Activated CD4-positive, alpha-beta T cell treated with anti-CD3 and anti-CD28 coated beads for 36 hours (primary cell): ENCODE measurements around the gene CFHR5. TPM values are rescaled to one million over a fixed set of nuclear protein-coding genes. Genes with fewer than 3 reads are reported as not detected.
"Not testable (repeated sequence)": the region's sequence is repeated elsewhere in the genome, so short reads cannot be mapped to it uniquely, and the experiment has no call there.

ENCODE experiments used
- ATAC-seq: fragments of 200-7000 bp; cut with Tn5 transposase; one replicate; pipeline ENCODE4 v1.10.0; 2021; ENCODE audit warnings: mild to moderate bottlenecking, moderate library complexity
- CTCF ChIA-PET: fragments of 350-600 bp; sonication (Branson Sonifier 250); formaldehyde crosslinking; loops from one replicate; lab custom pipeline; 2021; ENCODE audit warnings: antibody characterized with exemption; lab: Charles Lee
- POLR2A ChIA-PET: fragments of 350-600 bp; sonication (Branson Sonifier 250); formaldehyde crosslinking; loops from one replicate; lab custom pipeline; 2021; ENCODE audit warnings: antibody characterized with exemption, inconsistent platforms; lab: Charles Lee
- DNase-seq: peaks from one replicate; pipeline ENCODE4 v3.0.0-alpha.2; 2020
- H3K27ac Mint-ChIP-seq: one replicate; pipeline ENCODE4 v1.8.0; 2021; ENCODE audit warnings: mixed read lengths
- H3K27me3 Mint-ChIP-seq: one replicate; pipeline ENCODE4 v1.8.0; 2021; ENCODE audit warnings: mixed read lengths
- H3K36me3 Mint-ChIP-seq: one replicate; pipeline ENCODE4 v1.8.0; 2021; ENCODE audit warnings: low read depth, mixed read lengths
- H3K4me1 Mint-ChIP-seq: one replicate; pipeline ENCODE4 v1.8.0; 2021; ENCODE audit warnings: mixed read lengths
- H3K4me3 Mint-ChIP-seq: one replicate; pipeline ENCODE4 v1.8.0; 2021; ENCODE audit warnings: mild to moderate bottlenecking, moderate library complexity, mixed read lengths
- H3K9me3 Mint-ChIP-seq: one replicate; pipeline ENCODE4 v1.8.0; 2021; ENCODE audit warnings: low read depth, mixed read lengths
- intact Hi-C, 2 experiments: fragments of 100-400 bp; cut with DNase I in 1 of 2; cut with micrococcal nuclease in 1 of 2; formaldehyde crosslinking; loops; one replicate each; pipeline versions ENCODE4 v1.14.2 to v1.15.1; 2022 to 2024; cut with DNase I, micrococcal nuclease
- total RNA-seq, 2 experiments: library from RNA; stranded (reverse); gene quantifications; one replicate each; pipeline ENCODE4 v1.2.3, GENCODE V29; 2021

Gene CFHR5
- not detected for total RNA-seq

DNA sequence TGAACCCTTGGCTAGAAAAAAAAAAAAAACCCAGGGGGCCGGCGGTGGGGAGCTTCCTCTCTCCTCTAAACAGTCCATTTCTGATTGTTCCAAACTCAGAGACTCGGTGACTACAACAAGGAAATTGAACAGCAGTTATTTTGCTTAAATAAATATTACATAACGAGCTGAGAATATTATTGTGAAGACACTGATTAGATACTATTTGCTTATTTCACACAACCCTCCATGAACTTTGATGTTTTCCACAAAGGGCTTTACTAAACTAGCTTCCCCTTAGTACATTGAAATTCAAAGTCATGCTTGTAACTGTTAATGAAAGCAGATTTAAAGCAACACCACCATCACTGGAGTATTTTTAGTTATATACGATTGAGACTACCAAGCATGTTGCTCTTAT is at the start of gene CFHR5:
Gene CFHR5, plus strand, starts transcription at position 279 of the 400 bp plus-strand sequence. Its CDS starts 109 bp downstream, at position 388.
- ATAC-seq (no peak), DNase-seq (no peak)
- H3K27me3 Mint-ChIP-seq: no peaks in the 10 kb centered on the region
- H3K4me1 Mint-ChIP-seq: no peaks in the 10 kb centered on the region
- ChIA-PET CTCF (no interaction called here), POLR2A (no interaction called here)
- intact Hi-C loops: no loop called here
- H3K36me3 Mint-ChIP-seq: no peaks in the 10 kb centered on the region
- H3K4me3 Mint-ChIP-seq: no peak within 1 kb of the TSS
- H3K9me3 Mint-ChIP-seq: no peaks in the 10 kb centered on the region
- H3K27ac Mint-ChIP-seq: no peak within 1 kb of the TSS

DNA sequence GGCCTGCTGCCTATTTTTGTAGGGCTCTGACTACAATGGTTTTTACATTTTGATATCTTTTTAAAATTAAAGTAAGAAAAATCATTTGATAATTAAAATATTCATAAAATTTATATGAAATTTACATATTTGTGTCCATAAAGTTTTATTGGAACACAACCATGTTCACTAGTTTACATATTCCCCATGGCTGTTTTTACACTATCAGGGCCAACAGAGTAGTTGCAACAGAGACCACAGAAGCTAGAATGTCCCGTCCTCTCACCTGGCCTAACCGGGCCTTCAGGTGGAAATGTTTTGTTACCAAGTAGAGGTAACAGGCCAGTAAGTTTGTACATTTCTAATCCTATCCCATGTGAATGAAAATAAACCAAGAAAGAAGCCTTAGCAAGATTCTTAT is 44.5 kb upstream of the CFHR5 start:
- H3K4me1 Mint-ChIP-seq, H3K9me3 Mint-ChIP-seq, POLR2A ChIA-PET, CTCF ChIA-PET, ATAC-seq, H3K36me3 Mint-ChIP-seq, DNase-seq, H3K4me3 Mint-ChIP-seq, H3K27ac Mint-ChIP-seq, intact Hi-C loops, H3K27me3 Mint-ChIP-seq: not testable (repeated sequence)

DNA sequence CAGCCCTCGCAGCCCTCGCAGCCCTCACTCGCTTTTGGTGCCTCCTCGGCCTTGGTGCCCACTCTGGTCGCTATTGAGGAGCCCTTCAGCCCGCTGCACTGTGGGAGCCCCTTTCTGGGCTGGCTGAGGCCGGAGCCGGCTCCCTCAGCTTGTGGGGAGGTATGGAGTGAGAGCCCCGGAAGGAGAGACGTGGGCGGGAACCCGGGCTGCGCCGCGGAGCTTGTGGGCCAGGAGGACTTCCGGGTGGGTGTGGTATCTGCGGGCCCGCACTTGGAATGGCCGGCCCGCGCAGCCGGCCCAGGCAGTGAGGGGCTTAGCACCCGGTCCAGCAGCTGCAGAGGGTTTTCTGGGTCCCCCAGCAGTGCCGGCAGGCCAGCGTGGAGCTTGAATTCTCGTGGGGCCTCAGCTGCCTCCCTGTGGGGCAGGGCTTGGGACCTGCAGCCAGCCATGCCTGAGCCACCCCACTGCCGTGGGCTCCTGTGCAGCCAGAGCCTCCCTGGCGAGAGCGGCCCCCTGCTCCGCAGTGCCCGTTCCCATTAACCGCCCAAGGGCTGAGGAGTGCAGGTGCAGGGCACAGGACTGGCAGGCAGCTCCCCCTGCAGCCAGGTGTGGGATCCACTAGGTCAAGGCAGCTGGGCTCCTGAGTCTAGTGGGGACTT is 43.7 kb upstream of the CFHR5 start:
- H3K4me1 Mint-ChIP-seq: no peaks in the 10 kb centered on the region
- no peaks in the 10 kb centered on the region for H3K36me3 Mint-ChIP-seq
- CTCF ChIA-PET: no interaction called here
- no peaks in the 10 kb centered on the region for H3K9me3 Mint-ChIP-seq
- ATAC-seq: no peak
- intact Hi-C loops: no loop called here
- DNase-seq: no peak
- H3K27ac Mint-ChIP-seq: no peak overlapping the region
- H3K4me3 Mint-ChIP-seq: no peak overlapping the region
- POLR2A ChIA-PET: no interaction called here
- H3K27me3 Mint-ChIP-seq: no peaks in the 10 kb centered on the region

DNA sequence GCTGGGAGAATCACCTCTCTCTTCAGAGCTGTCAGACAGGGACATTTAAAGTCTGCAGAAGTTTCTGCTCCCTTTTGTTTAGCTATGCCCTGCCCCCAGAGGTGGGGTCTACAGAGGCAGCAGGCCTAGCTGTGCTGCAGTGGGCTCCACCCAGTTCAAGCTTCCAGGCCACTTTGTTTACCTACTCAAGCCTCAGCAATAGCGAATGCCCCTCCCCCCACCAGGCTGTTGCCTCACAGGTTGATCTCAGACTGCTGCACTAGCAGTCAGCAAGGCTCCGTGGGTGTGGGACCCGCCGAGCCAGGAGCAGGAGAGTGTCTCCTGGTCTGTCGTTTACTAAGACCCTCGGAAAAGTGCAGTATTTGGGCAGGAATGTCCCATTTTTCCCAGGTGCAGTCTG is 35.9 kb upstream of the CFHR5 start:
- CTCF ChIA-PET, H3K27ac Mint-ChIP-seq, H3K4me1 Mint-ChIP-seq, H3K36me3 Mint-ChIP-seq, ATAC-seq, H3K4me3 Mint-ChIP-seq, DNase-seq, POLR2A ChIA-PET, H3K9me3 Mint-ChIP-seq, H3K27me3 Mint-ChIP-seq, intact Hi-C loops: not testable (repeated sequence)

DNA sequence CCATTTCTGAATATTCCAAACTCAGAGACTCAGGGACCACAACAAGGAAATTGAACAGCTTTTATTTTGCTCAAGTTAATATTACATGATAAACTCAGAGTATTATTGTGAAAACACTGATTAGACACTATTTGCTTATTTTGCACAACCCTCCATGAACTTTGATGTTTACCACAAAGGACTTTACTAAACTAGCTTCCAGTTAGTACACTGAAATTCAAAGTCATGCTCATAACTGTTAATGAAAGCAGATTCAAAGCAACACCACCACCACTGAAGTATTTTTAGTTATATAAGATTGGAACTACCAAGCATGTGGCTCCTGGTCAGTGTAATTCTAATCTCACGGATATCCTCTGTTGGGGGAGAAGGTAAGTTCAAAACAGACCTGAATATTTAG is 33.8 kb upstream of the CFHR5 start, which contains the start of gene CFHR2:
Gene CFHR2, plus strand, starts transcription at position 171 of the 400 bp plus-strand sequence. Its CDS starts 143 bp downstream, at position 314.
- H3K27ac Mint-ChIP-seq, POLR2A ChIA-PET, CTCF ChIA-PET, H3K4me1 Mint-ChIP-seq, H3K36me3 Mint-ChIP-seq, intact Hi-C loops, DNase-seq, H3K4me3 Mint-ChIP-seq, ATAC-seq, H3K27me3 Mint-ChIP-seq, H3K9me3 Mint-ChIP-seq: not testable (repeated sequence)

DNA sequence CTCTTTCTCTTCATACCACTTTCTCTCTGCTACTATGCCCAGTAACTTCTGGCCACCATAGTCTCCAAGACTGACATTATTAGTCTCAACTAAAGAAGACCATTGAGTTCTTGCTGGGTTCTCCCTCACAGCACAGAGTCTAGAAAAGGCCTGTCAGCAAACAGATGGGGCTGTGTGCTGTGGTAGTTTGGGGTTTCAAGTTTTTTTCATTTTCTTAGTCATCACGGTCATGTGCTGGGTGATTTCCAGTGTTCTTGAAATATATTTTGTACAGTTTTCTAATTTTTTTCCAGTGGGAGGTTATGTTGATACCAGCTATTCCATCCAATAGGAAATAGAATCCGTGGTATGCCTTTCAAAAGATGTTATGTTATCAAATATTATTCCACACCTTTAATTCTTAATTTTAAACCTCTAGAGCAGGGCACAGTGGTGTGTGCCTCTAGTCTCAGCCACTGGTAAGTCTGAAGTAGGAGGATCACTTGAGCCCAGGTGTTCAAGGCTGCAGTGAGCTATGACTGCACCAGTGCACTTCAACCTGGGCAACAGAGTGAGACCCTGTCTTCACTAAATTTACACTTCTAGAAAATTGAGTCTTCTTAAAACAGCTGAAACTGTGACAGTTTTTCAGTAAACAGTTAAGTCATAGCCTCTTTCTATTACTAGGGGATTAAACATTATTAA is 25.5 kb upstream of the CFHR5 start:
- Mint-ChIP-seq H3K27ac (no peak overlapping the region), H3K27me3 (peaks cover 2% of the 10 kb centered on the region), H3K9me3 (peaks cover 2% of the 10 kb centered on the region), H3K4me1 (no peaks in the 10 kb centered on the region), H3K36me3 (no peaks in the 10 kb centered on the region), H3K4me3 (no peak overlapping the region)
- intact Hi-C loops: no loop called here
- POLR2A ChIA-PET: no interaction called here
- CTCF ChIA-PET: interaction anchor here (0.6 to 1.5 kb wide), 3 partner anchors 15 to 459 kb away, joined by 3 read pairs; no protein-coding TSS in a partner anchor
- DNase-seq (no peak), ATAC-seq (no peak)

DNA sequence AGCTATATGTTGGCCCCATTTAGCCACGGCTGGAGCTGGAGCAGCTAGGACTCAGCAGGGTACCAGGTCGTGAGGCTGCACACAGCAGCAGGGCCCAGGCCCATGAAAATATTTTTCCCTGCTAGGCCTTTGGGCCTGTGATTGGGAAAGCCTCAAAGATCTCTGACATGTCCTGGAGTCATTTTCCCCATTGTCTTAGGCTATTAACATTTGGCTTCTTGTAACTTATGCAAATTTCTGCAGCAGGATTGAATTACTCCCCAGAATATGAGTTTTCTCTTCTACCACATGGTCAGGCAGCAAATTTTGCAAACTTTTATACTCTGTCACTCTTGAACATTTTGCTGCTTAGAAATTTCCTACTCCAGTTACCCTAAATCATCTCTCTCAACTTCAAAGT is 22.6 kb upstream of the CFHR5 start:
- DNase-seq: no peak
- ChIA-PET CTCF (no interaction called here), POLR2A (no interaction called here)
- Mint-ChIP-seq H3K4me3 (no peak overlapping the region), H3K27me3 (no peaks in the 10 kb centered on the region), H3K4me1 (no peaks in the 10 kb centered on the region), H3K36me3 (no peaks in the 10 kb centered on the region), H3K9me3 (peaks cover 2% of the 10 kb centered on the region), H3K27ac (no peak overlapping the region)
- intact Hi-C loops: no loop called here
- no peak for ATAC-seq

DNA sequence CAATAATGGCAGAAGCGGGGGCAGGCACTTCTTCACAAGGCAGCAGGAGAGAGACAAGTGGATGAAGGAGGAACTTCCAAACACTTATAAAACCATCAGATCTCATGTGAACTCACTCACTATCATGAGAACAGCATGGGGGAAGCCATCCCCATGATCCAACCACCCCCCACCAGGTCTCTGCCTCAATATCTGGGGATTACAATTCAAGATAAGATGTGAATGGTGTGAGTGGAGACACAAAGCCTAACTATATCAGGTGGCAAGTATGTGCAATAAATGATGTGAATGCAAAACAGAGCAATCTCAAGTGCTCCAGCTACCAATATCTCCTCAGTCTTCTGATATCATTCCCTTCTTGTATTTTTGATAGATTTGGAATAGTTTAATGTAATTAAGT is 21.4 kb upstream of the CFHR5 start:
- Mint-ChIP-seq H3K27ac (no peak overlapping the region), H3K36me3 (no peaks in the 10 kb centered on the region), H3K4me3 (no peak overlapping the region), H3K9me3 (peaks cover 2% of the 10 kb centered on the region), H3K27me3 (no peaks in the 10 kb centered on the region), H3K4me1 (no peaks in the 10 kb centered on the region)
- no peak for DNase-seq
- ChIA-PET CTCF (no interaction called here), POLR2A (no interaction called here)
- intact Hi-C loops: no loop called here
- no peak for ATAC-seq

DNA sequence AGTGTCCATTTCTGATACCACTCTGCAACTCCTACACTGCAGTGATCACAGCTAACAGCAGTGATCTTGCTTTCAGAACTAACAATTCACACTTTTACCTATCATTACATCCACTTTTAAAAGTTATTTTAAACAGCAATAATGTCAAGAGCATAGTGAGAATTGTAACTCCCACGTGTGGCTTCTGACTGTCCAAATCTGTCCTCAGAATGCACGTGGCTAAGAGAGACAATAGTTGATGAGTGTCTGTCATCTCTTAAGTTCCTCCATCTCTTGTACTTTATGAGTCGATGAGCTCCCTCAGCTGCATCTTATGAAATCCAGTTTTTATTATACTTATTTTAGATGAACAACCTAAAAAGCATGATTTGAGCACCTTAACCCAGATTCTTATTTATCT is 16.5 kb upstream of the CFHR5 start:
- CTCF ChIA-PET: no interaction called here
- Mint-ChIP-seq H3K9me3 (peaks cover 4% of the 10 kb centered on the region), H3K27me3 (no peaks in the 10 kb centered on the region), H3K4me3 (no peak overlapping the region), H3K4me1 (no peaks in the 10 kb centered on the region), H3K27ac (no peak overlapping the region), H3K36me3 (no peaks in the 10 kb centered on the region)
- DNase-seq: no peak
- no peak for ATAC-seq
- POLR2A ChIA-PET: no interaction called here
- intact Hi-C loops: no loop called here

DNA sequence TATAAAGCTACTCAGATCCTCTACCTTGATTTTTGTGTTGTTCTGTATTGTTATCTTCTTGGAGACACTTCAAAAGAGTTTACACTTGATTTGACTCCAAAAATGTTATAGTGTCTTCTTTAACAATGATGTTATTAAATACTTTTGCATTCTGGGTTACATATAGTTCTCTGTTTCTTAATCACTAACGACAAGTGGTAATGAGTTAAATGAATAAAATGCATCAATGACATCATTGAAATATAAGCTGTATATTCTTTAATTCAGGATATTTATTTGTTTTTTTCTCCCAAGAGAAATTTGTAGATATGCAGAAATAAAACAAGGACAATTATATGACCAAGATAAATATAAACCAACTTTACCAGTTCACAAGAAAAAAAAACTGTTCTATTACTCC is 7.2 kb upstream of the CFHR5 start:
- no peak overlapping the region for H3K4me3 Mint-ChIP-seq
- DNase-seq (no peak), ATAC-seq (no peak)
- H3K27me3 Mint-ChIP-seq: peaks cover 3% of the 10 kb centered on the region
- H3K27ac Mint-ChIP-seq: no peak overlapping the region
- ChIA-PET POLR2A (no interaction called here), CTCF (no interaction called here)
- H3K36me3 Mint-ChIP-seq: no peaks in the 10 kb centered on the region
- H3K4me1 Mint-ChIP-seq: no peaks in the 10 kb centered on the region
- intact Hi-C loops: no loop called here
- H3K9me3 Mint-ChIP-seq: no peaks in the 10 kb centered on the region

DNA sequence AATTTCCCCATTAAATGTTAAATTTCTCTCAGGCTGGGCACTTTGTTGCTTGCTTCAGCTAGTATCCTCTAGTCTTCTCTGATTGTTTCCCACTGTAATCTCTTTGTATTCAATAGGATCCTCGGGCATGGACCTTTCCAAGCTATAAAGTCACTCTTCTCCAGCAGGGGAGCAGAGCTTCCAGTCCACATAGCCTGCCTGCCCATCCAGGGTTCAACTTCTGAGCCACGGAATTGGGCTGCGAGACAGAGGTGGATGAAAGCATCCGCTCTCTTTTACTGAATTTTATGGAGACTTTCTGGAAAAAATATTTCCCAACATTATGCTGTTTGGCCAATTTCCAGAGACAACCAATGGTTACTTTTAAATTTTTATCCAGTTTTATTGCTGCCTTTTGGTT is 1.1 kb upstream of the CFHR5 start:
- intact Hi-C loops: no loop called here
- POLR2A ChIA-PET: no interaction called here
- ATAC-seq (no peak), DNase-seq (no peak)
- Mint-ChIP-seq H3K27me3 (no peaks in the 10 kb centered on the region), H3K4me1 (no peaks in the 10 kb centered on the region), H3K27ac (no peak overlapping the region), H3K4me3 (no peak overlapping the region), H3K36me3 (no peaks in the 10 kb centered on the region), H3K9me3 (no peaks in the 10 kb centered on the region)
- CTCF ChIA-PET: no interaction called here

DNA sequence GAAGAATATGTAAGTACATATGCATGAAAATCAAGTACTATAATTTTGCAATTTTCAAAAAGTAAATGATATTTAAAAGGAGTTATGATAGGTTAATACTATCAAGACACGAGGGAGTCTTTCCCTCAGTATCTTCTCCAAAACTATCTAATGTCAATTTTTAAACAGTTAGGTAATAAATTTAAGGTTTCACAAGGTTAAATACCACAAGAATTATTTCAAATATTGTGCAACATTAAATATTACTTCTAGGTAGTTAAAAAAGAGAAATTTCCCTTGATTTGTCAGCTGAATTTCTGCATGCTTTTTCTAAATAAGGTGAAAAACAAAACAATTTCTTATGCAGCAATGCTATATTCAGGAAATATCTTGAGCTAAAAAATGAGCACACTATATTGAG is 3.5 kb downstream of the CFHR5 start:
- Mint-ChIP-seq H3K27ac (no peak overlapping the region), H3K4me3 (no peak overlapping the region), H3K9me3 (no peaks in the 10 kb centered on the region), H3K27me3 (no peaks in the 10 kb centered on the region), H3K4me1 (no peaks in the 10 kb centered on the region), H3K36me3 (no peaks in the 10 kb centered on the region)
- ATAC-seq: no peak
- intact Hi-C loops: no loop called here
- no peak for DNase-seq
- ChIA-PET CTCF (no interaction called here), POLR2A (no interaction called here)
